ENCODE results near the gene EFHD2.

The EFHD2 gene

DNA sequence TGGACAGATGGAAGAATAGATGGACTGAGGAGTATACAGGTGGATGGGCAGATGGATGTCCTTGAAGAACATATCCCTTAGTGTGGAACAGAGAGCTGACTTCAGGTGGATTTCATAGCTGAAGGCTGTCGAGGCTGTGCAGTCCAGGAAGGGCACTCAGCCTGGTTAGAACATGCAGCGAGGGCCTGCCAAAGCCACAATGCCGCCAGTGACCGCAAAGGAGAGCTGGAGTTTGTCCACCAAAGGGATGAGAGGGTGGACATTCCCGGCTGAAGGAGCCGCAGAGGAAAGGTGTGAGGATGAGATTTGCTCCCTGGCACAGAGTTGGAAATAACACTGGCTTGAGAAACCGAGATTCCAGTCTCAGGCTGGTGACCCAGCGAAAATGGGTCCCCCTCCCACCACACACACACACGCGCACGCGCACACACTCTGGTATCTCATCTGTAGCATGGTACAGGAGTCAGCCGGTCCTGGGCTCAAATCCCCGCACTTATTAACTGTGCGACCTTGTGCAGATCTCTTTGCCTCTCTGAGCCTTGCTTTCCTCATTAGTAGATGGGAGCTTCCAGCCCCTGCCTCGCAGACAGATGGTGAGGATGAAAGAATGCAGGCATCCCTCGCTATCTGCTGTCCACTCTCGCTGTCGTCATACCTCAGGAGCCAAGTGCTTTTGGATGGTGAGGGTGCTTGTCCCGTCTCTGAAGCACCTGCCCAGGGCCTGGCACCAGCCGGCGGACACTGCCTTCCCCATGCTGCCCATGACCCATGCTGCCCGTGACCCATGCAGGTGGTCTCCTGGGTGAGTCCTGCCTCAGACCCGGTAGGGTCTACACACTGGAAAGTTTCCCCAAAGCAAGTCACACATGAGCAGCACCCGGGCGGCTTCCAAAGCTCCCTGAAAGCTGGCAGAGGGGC, 26.8 kb upstream of the EFHD2 start:
- H3K27ac ChIP-seq (ENCODE audit: low read depth, low read length): no peak overlapping the region
- no peaks in the 10 kb centered on the region for H3K36me3 ChIP-seq (ENCODE audit: low read length)
- no peak overlapping the region for H3K4me3 ChIP-seq (ENCODE audit: insufficient read depth, low read length, poor library complexity, severe bottlenecking)
- TF ChIP-seq EZH2phosphoT487 (conservative IDR thresholded peaks at IDR 0.05; ENCODE audit: low read length): no peak
- TF ChIP-seq, protein P1, sequence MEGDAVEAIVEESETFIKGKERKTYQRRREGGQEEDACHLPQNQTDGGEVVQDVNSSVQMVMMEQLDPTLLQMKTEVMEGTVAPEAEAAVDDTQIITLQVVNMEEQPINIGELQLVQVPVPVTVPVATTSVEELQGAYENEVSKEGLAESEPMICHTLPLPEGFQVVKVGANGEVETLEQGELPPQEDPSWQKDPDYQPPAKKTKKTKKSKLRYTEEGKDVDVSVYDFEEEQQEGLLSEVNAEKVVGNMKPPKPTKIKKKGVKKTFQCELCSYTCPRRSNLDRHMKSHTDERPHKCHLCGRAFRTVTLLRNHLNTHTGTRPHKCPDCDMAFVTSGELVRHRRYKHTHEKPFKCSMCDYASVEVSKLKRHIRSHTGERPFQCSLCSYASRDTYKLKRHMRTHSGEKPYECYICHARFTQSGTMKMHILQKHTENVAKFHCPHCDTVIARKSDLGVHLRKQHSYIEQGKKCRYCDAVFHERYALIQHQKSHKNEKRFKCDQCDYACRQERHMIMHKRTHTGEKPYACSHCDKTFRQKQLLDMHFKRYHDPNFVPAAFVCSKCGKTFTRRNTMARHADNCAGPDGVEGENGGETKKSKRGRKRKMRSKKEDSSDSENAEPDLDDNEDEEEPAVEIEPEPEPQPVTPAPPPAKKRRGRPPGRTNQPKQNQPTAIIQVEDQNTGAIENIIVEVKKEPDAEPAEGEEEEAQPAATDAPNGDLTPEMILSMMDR (IDR thresholded peaks at IDR 0.05; ENCODE audit: insufficient read depth, low read length, poor library complexity, severe bottlenecking): no peak
- no peak overlapping the region for H3K9ac ChIP-seq (ENCODE audit: low read length)
- no peak overlapping the region for H3K4me2 ChIP-seq (ENCODE audit: low read depth, low read length, poor library complexity, severe bottlenecking)
- no peaks in the 10 kb centered on the region for H3K27me3 ChIP-seq (ENCODE audit: low read length)
- H3K9me3 ChIP-seq (ENCODE audit: insufficient read depth, low read length): no peaks in the 10 kb centered on the region
- H3K79me2 ChIP-seq (ENCODE audit: insufficient read depth, low read length): no peaks in the 10 kb centered on the region
- H4K20me1 ChIP-seq (ENCODE audit: low read depth, low read length): no peaks in the 10 kb centered on the region
- H3F3A ChIP-seq (ENCODE audit: insufficient read depth): no peaks in the 10 kb centered on the region
- H2AFZ ChIP-seq (ENCODE audit: low read depth, low read length, severe bottlenecking): no peak overlapping the region
- no peaks in the 10 kb centered on the region for H3K9me2 ChIP-seq (replicated peaks; ENCODE audit: insufficient read depth, low read length)

DNA sequence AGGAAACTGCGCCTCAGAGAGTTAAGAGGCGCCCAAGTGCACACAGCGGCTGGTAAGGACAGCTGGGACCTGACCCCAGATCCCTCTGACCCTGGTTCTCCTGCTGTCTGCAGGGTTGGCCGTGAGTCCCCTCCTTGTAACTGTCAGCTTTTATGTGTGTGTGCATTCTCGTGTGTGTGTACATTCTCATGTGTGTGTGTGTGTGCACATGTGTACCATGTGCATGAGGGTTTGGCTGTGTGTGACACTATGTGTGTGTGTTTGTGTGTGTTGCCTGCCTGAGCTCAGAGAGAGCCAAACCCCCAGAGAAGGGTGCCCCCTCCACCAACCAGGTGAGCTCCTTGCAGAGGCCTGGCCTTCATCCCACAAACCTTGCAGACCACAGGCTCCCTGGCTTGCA, 25.9 kb upstream of the EFHD2 start:
- TF ChIP-seq, protein P1 (IDR thresholded peaks at IDR 0.05; ENCODE audit: insufficient read depth, low read length, poor library complexity, severe bottlenecking): no peak
- TF ChIP-seq EZH2phosphoT487 (conservative IDR thresholded peaks at IDR 0.05; ENCODE audit: low read length): no peak

DNA sequence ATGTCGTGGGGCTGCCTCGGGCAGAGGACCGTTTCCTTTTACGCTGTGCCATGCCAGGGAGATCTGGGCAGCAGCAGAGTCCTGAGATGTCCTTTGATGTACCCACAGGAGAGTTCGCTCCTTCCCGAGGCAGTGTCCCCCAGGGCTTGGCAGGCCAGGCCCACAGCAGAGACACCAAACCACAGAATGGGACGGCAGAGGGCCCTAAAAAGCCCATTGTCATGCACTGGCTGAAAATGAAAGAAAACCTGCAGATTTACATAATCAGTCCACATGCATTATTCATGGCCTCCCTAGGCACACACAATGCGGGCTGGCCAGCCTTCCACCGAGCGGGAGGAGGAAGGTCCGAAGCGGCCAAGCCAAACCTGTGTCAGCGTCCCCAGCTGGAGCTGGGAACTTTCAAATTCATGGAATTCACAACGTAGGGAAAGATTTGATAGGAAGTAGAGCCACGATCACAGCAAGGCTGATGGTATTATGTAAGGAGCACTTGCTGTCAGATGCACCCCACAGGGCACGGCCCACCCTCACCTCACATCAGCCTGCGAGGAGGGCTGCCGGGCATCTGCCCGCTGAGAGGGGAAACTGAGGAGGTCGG, 25.3 kb upstream of the EFHD2 start:
- H3K4me2 ChIP-seq (ENCODE audit: low read depth, low read length, poor library complexity, severe bottlenecking): no peak overlapping the region
- H3K9ac ChIP-seq (ENCODE audit: low read length): no peak overlapping the region
- H3F3A ChIP-seq (ENCODE audit: insufficient read depth): no peaks in the 10 kb centered on the region
- H3K9me2 ChIP-seq (replicated peaks; ENCODE audit: insufficient read depth, low read length): no peaks in the 10 kb centered on the region
- no peak overlapping the region for H2AFZ ChIP-seq (ENCODE audit: low read depth, low read length, severe bottlenecking)
- no peak for TF ChIP-seq EZH2phosphoT487 (conservative IDR thresholded peaks at IDR 0.05; ENCODE audit: low read length)
- TF ChIP-seq, protein P1 (IDR thresholded peaks at IDR 0.05; ENCODE audit: insufficient read depth, low read length, poor library complexity, severe bottlenecking): no peak
- H3K4me3 ChIP-seq (ENCODE audit: insufficient read depth, low read length, poor library complexity, severe bottlenecking): no peak overlapping the region
- H3K9me3 ChIP-seq (ENCODE audit: insufficient read depth, low read length): no peaks in the 10 kb centered on the region
- no peak overlapping the region for H3K27ac ChIP-seq (ENCODE audit: low read depth, low read length)
- H3K36me3 ChIP-seq (ENCODE audit: low read length): no peaks in the 10 kb centered on the region
- no peaks in the 10 kb centered on the region for H4K20me1 ChIP-seq (ENCODE audit: low read depth, low read length)
- H3K27me3 ChIP-seq (ENCODE audit: low read length): no peaks in the 10 kb centered on the region
- no peaks in the 10 kb centered on the region for H3K79me2 ChIP-seq (ENCODE audit: insufficient read depth, low read length)

More for the DNA sequence above, 25.9 kb upstream of the EFHD2 start:
- Histone ChIP-seq H3K9me2 (replicated peaks; ENCODE audit: insufficient read depth, low read length) (no peaks in the 10 kb centered on the region), H3K4me2 (ENCODE audit: low read depth, low read length, poor library complexity, severe bottlenecking) (no peak overlapping the region), H3K27ac (ENCODE audit: low read depth, low read length) (no peak overlapping the region), H3K36me3 (ENCODE audit: low read length) (no peaks in the 10 kb centered on the region), H3K79me2 (ENCODE audit: insufficient read depth, low read length) (no peaks in the 10 kb centered on the region), H3K9me3 (ENCODE audit: insufficient read depth, low read length) (no peaks in the 10 kb centered on the region), H3K27me3 (ENCODE audit: low read length) (no peaks in the 10 kb centered on the region), H3F3A (ENCODE audit: insufficient read depth) (no peaks in the 10 kb centered on the region), H3K9ac (ENCODE audit: low read length) (no peak overlapping the region), H2AFZ (ENCODE audit: low read depth, low read length, severe bottlenecking) (no peak overlapping the region), H3K4me3 (ENCODE audit: insufficient read depth, low read length, poor library complexity, severe bottlenecking) (no peak overlapping the region), H4K20me1 (ENCODE audit: low read depth, low read length) (no peaks in the 10 kb centered on the region)
